HG03432 (cell line): ENCODE measurements around the gene CDKN1A.
A peak's percentile ranks its signal among the peaks of the same experiment; 100 is the strongest.
"Not testable (repeated sequence)": the region's sequence is repeated elsewhere in the genome, so short reads cannot be mapped to it uniquely, and the experiment has no call there.

Source experiments
- ATAC-seq: cut with Tn5 transposase; IDR thresholded peaks from one replicate; pipeline ENCODE4 v1.9.1; 2021; ENCODE audit warnings: mild to moderate bottlenecking, moderate library complexity; ENCODE audit not compliant: unreplicated experiment

The CDKN1A gene

GRCh38 chr6:36678488-36679042 lies at the start of gene CDKN1A:
CDKN1A (plus strand) TSS chr6:36678714; CDS start chr6:36684102, 5,388 bp downstream.
- ATAC-seq: peak; percentile 59

GRCh38 chr6:36629784-36630183 lies 48.7 kb upstream of the CDKN1A start:
- ATAC-seq: no peak

- no peak for ATAC-seq
These were observed 47.0 kb upstream of the CDKN1A start for GRCh38 chr6:36631326-36632011.

DNA sequence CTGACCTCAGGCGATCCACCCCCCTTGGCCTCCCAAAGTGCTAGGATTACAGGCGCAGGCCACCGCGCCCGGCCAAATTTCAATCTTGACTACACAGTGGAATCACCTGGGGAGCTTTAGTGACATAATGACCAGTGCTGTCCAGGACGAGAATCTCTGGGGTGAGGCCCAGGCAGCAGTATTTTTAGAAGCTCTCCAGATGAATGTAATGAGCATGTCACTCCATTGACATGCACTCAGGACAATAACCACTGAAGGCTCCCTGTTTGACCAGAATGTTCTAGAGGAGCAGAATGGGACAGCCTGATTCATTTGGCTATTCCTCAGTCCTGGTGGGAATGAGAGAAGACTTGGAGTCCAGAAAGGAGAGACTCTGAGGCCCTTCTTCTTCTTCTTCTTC lies 45.1 kb upstream of the CDKN1A start:
- no peak for ATAC-seq

GRCh38 chr6:36633915-36634314 lies 44.6 kb upstream of the CDKN1A start:
- ATAC-seq: no peak

- ATAC-seq: no peak
These were observed 44.0 kb upstream of the CDKN1A start for GRCh38 chr6:36634317-36635108.

- no peak for ATAC-seq
These were observed 42.2 kb upstream of the CDKN1A start for GRCh38 chr6:36636283-36636682.

DNA sequence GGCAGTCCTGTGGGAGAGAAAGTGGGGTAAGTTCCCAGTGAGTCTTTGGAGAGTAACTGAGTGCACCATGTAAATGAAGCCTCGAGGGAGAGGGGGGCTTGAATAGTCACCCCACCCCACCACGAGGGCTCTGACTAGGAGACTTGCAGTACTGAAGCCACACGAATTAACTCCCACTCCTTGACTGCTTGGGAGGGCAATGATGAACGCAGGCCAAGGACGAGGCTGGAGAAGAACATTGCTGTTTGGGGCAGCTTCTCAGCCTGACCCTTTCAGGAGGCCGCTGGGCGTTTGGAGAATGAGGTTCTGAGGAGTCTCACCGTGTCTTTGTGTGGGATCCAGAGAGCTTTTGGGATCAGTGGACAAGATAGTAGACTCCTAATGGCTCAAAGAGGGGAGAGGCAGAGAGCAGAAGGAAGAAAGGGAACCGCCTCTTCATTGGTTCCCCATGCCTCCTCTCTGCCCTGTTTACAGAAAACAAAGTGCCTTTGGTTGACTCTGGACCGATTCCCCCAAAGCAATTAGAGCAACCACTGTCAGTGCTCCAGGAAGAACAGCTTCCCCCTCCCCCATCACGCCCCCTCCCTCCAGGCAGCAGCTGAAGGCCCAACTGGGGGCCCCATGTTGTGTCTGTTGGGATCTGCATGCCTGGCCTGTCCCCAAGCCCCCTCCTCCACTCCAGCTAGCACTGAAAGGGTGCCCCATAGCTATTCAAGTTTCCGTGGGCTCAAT lies 41.7 kb upstream of the CDKN1A start:
- ATAC-seq: no peak

DNA sequence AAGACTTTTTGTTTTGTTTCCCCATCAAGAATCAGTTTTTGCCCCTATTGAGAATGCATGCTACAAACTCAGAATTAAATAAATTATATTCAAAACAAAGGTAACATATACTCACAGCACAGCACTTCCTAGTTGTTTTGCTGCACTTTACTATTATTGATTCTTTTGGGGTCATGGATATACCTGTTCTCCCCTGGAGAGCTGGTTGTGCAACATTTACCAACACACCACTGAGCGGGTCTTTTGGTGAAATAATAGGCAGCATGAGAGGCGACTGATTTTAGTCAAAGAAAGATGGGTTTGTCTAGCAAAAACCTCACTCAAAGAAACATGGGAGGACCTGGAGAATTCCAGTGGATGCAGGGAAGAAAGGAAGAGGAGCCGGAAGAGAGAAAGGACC lies 39.9 kb upstream of the CDKN1A start:
- no peak for ATAC-seq

DNA sequence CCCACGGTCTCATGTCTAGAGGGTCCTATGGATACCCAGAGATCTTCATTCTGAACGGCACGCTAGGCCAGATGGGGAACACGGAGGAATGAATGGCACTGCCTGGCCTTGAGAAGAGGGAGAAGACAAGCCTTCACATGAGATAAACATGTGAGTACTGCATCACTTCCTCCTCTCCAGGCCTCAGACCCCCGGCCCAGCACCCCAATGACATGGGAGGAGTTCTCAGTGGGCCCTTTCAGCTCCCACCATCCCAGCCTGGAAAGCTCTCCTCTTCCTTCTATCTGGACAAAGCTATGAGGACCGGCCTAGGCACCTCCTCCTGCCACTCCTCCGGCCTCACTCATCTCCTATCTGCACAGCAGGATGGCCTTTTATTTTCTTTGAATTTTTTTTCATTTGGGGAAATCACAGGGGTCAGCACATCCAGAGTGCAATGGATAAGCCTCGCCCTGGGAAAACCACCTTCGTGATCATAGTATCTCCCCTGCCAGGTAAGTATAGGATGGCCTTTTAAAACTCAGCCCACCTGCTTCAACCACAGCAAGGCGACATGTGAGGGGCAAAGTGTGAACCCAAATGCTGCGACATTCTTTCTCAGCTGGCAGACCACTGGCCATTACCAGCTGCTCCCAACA lies 39.2 kb upstream of the CDKN1A start:
- no peak for ATAC-seq

DNA sequence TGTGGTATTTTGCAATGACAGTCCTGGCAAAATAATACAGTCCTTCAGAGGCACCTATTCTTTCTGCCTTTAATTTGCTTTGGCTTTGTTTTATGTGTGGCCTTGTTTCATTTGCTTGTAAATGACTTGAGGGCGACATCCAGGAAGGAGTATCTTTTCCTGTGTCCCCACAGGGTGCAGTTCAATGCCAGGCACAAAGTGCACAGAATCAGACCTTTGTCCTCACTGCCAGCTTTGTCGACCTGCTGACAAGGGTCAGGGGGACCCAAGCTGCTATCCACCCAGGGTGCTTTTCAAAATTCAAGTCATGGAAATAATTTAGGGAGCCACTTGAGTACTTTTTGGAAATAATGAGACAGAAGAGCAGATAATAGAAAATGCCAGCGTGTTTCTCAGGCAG lies 37.0 kb upstream of the CDKN1A start:
- ATAC-seq: no peak

DNA sequence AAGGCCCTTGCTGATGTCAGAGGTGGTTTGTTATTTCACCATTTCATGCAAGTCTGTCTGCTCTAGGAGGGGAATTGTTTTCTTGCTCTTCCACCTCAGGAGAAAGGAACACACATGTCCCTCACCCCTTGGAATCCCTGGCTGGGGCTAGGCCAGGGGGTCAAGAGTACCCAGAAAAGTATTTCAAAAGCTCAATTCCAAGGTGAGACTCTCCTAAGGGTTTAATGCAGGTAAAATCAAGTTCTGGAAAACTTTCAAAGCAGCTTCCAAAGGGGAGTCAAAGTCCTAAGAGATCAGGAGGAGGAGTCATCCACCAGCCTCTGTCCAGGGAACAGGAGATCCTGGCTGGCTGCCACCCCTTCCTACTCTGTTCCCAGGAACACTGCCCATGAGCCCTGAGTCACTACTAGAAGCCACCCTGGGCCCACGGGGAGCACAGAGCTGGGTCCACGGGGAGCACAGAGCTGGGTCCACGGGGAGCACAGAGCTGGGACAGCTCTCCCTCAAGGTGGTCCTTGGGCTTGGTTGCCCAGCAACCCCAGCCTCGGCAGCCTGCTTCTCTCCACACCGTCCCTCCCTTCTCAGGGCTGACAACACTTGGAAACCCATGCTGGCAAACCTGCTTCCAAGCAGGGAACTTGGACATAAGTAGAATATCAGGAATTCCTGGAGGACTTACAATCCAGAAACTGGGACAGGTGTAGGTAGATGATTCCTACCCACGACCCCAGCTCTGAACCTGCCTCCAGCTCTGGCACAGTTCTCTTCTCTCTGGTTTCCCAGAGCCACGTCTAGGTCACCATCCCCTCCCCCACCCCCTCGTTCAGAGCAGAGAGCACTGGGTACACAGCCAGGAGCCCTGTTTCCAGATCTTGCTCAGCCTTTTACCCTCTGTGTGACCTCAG lies 35.3 kb upstream of the CDKN1A start:
- no peak for ATAC-seq

GRCh38 chr6:36643977-36644376 lies 34.5 kb upstream of the CDKN1A start:
- no peak for ATAC-seq

GRCh38 chr6:36649086-36649485 lies 29.4 kb upstream of the CDKN1A start:
- no peak for ATAC-seq

- ATAC-seq: no peak
These were observed 28.6 kb upstream of the CDKN1A start for GRCh38 chr6:36649701-36650484.

DNA sequence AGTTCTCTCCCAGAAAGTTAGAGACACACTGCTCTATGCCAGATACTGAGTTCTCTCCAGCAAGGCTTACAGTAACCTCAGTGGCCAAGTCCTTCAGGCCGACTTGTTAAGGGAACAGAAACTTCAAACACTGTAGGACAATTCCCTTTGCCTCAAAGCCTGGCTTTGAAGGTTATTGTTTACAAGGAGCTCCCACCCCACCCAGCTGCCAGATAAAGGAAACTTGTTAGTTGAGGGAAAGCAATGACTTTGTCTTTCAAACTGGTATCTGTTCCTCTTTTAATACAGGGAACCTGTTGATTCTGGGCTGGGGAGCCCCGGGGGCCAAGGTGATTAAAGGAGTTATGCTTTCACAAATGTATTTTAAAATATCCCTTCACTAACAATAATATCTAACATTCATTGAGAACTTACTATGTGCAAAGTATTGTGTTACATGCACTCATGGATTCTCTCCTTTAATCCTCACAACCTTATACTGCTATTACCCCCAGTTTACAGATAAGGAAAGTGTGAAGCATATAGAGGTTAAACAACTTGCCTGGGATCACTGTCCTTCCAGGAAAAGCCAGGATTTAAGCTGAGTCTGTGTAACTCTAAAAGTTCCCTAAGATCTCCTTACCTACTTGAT lies 27.6 kb upstream of the CDKN1A start:
- ATAC-seq: peak; percentile 71

GRCh38 chr6:36651659-36652379 lies 26.7 kb upstream of the CDKN1A start:
- no peak for ATAC-seq

DNA sequence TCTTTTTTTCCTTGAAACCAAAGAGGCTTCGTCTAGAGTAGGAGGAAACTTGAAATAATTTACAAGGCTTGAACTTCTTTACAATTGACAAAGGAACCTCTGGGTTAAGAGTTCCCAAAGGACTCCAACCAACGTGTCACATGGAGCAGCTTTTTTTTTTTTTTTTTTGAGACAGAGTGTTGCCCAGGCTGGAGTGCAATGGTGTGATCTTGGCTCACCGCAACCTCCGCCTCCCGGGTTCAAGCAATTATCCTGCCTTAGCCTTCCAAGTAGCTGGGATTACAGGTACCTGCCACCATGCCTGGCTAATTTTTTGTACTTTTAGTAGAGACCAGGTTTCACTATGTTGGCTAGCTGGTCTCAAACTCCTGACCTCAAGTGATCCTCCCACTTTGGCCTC lies 24.0 kb upstream of the CDKN1A start:
- not testable (repeated sequence) for ATAC-seq
